ENCODE results near the gene TMEM18.

The TMEM18 gene

GRCh38 chr2:635687-636621, 41.3 kb downstream of the TMEM18 start:
- Mint-ChIP-seq H3K4me1 (ENCODE audit: low read depth) (peaks cover 7% of the 10 kb centered on the region), H3K27me3 (peaks cover 17% of the 10 kb centered on the region), H3K4me3 (peak overlapping the region; percentile 77), H3K9me3 (no peaks in the 10 kb centered on the region), H3K36me3 (ENCODE audit: low read depth) (no peaks in the 10 kb centered on the region), H3K27ac (no peak overlapping the region)
- intact Hi-C loops (cut with micrococcal nuclease) = loop anchor here (2.0 kb wide), 1 partner anchor 389 kb away; no protein-coding TSS in a partner anchor

- H3K4me1 Mint-ChIP-seq (ENCODE audit: low read depth) = peaks cover 7% of the 10 kb centered on the region
- intact Hi-C loops (cut with micrococcal nuclease) = no loop called here
- no peak overlapping the region for H3K27ac Mint-ChIP-seq
- H3K9me3 Mint-ChIP-seq = no peaks in the 10 kb centered on the region
- H3K36me3 Mint-ChIP-seq (ENCODE audit: low read depth) = no peaks in the 10 kb centered on the region
- no peak overlapping the region for H3K4me3 Mint-ChIP-seq
- peaks cover 18% of the 10 kb centered on the region for H3K27me3 Mint-ChIP-seq
Measured at GRCh38 chr2:634636-635388, 42.4 kb downstream of the TMEM18 start.

GRCh38 chr2:634041-634440, 43.2 kb downstream of the TMEM18 start:
- H3K27ac Mint-ChIP-seq = no peak overlapping the region
- no peaks in the 10 kb centered on the region for H3K9me3 Mint-ChIP-seq
- intact Hi-C loops (cut with micrococcal nuclease) = no loop called here

GRCh38 chr2:633371-633770, 43.8 kb downstream of the TMEM18 start:
- H3K4me1 Mint-ChIP-seq (ENCODE audit: low read depth) = peaks cover 7% of the 10 kb centered on the region
- no peaks in the 10 kb centered on the region for H3K36me3 Mint-ChIP-seq (ENCODE audit: low read depth)
- H3K27me3 Mint-ChIP-seq = peaks cover 18% of the 10 kb centered on the region
- H3K4me3 Mint-ChIP-seq = no peak overlapping the region
- no peak overlapping the region for H3K27ac Mint-ChIP-seq
- intact Hi-C loops (cut with micrococcal nuclease) = no loop called here
- H3K9me3 Mint-ChIP-seq = no peaks in the 10 kb centered on the region

More at GRCh38 chr2:634041-634440, 43.2 kb downstream of the TMEM18 start:
- Mint-ChIP-seq H3K4me3 (no peak overlapping the region), H3K27me3 (peaks cover 18% of the 10 kb centered on the region), H3K36me3 (ENCODE audit: low read depth) (no peaks in the 10 kb centered on the region), H3K4me1 (ENCODE audit: low read depth) (peaks cover 7% of the 10 kb centered on the region)

- intact Hi-C loops (cut with micrococcal nuclease) = no loop called here
- no peaks in the 10 kb centered on the region for H3K36me3 Mint-ChIP-seq (ENCODE audit: low read depth)
Measured at GRCh38 chr2:632471-632870, 44.7 kb downstream of the TMEM18 start.

GRCh38 chr2:631741-632140, 45.5 kb downstream of the TMEM18 start:
- intact Hi-C loops (cut with micrococcal nuclease) = no loop called here
- H3K27ac Mint-ChIP-seq = no peak overlapping the region
- H3K4me3 Mint-ChIP-seq = no peak overlapping the region

More at GRCh38 chr2:632471-632870, 44.7 kb downstream of the TMEM18 start:
- no peak overlapping the region for H3K4me3 Mint-ChIP-seq
- H3K27ac Mint-ChIP-seq = no peak overlapping the region
- peaks cover 7% of the 10 kb centered on the region for H3K4me1 Mint-ChIP-seq (ENCODE audit: low read depth)
- H3K9me3 Mint-ChIP-seq = no peaks in the 10 kb centered on the region
- peaks cover 18% of the 10 kb centered on the region for H3K27me3 Mint-ChIP-seq

GRCh38 chr2:630451-631320, 46.5 kb downstream of the TMEM18 start:
- Mint-ChIP-seq H3K4me1 (ENCODE audit: low read depth) (no peaks in the 10 kb centered on the region), H3K36me3 (ENCODE audit: low read depth) (no peaks in the 10 kb centered on the region), H3K4me3 (no peak overlapping the region), H3K9me3 (no peaks in the 10 kb centered on the region), H3K27ac (no peak overlapping the region), H3K27me3 (peaks cover 7% of the 10 kb centered on the region)
- intact Hi-C loops (cut with micrococcal nuclease) = no loop called here

More at GRCh38 chr2:631741-632140, 45.5 kb downstream of the TMEM18 start:
- no peaks in the 10 kb centered on the region for H3K36me3 Mint-ChIP-seq (ENCODE audit: low read depth)
- peaks cover 1% of the 10 kb centered on the region for H3K4me1 Mint-ChIP-seq (ENCODE audit: low read depth)
- no peaks in the 10 kb centered on the region for H3K9me3 Mint-ChIP-seq
- peaks cover 14% of the 10 kb centered on the region for H3K27me3 Mint-ChIP-seq

DNA sequence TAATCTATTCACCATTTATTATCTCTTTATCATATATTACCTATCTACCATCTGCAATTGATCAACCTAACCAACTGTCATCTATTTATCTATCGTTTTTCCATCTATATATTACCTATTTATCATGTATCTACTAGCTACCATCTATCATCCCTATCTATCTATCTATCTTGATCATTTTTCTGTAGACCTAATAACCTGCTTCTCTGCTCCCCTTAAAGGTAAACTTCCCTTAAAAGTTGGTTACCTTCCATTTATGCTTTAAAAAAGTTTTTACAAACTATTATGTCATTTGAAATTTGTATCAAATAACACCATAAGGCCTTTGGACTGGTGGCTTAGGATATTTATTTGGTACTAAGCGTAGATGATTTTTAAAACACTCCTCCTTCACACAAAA, 47.2 kb downstream of the TMEM18 start:
- Mint-ChIP-seq H3K4me1 (ENCODE audit: low read depth) (no peaks in the 10 kb centered on the region), H3K36me3 (ENCODE audit: low read depth) (no peaks in the 10 kb centered on the region), H3K4me3 (no peak overlapping the region), H3K9me3 (no peaks in the 10 kb centered on the region), H3K27me3 (peaks cover 6% of the 10 kb centered on the region), H3K27ac (no peak overlapping the region)
- intact Hi-C loops (cut with micrococcal nuclease) = no loop called here

DNA sequence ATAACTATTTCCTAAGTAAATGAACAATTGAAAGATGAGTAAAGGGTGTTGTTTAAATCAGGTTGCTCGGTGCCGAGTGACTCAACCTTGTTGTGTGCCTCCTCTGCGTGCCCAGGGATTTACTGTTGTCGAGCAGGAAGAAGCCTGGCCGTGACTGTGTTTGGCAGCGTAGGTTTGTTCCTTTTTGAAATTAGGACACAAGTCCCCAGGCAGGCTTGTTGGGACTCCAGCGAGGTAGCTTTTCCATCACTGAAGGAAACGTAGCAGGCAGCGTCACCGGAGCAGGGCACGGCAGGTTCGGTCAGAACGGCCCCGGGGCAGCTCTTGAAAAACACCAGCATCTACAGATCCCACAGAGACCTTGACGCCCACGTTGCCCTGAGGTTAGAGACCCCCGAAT, 48.6 kb downstream of the TMEM18 start:
- no peaks in the 10 kb centered on the region for H3K4me1 Mint-ChIP-seq (ENCODE audit: low read depth)
- H3K4me3 Mint-ChIP-seq = no peak overlapping the region
- no peaks in the 10 kb centered on the region for H3K36me3 Mint-ChIP-seq (ENCODE audit: low read depth)
- no peaks in the 10 kb centered on the region for H3K9me3 Mint-ChIP-seq
- H3K27me3 Mint-ChIP-seq = peaks cover 1% of the 10 kb centered on the region
- intact Hi-C loops (cut with micrococcal nuclease) = no loop called here
- H3K27ac Mint-ChIP-seq = no peak overlapping the region

GRCh38 chr2:627926-628560, 49.2 kb downstream of the TMEM18 start:
- H3K4me1 Mint-ChIP-seq (ENCODE audit: low read depth) = no peaks in the 10 kb centered on the region

DNA sequence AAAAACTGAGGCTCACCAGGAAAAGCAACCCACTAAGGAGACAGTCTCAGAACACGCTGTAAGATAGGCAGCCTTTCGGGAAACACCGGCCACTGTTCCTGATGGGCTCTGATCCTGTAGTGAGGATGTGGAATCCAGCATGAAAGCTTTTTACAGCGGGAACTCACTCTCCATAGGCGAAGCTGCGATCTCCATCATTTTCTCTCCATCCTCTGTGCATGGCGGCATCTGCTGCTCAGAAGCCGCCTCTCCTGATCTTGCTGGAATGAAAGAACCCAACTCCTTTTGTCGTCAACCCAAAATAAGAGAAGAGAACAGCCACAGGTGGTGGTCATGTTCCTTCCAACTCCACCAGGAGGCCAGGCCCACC, 49.9 kb downstream of the TMEM18 start:
- H3K27me3 Mint-ChIP-seq = peaks cover 1% of the 10 kb centered on the region
- no peaks in the 10 kb centered on the region for H3K9me3 Mint-ChIP-seq
- H3K27ac Mint-ChIP-seq = no peak overlapping the region
- intact Hi-C loops (cut with micrococcal nuclease) = no loop called here
- no peaks in the 10 kb centered on the region for H3K4me1 Mint-ChIP-seq (ENCODE audit: low read depth)
- no peak overlapping the region for H3K4me3 Mint-ChIP-seq
- H3K36me3 Mint-ChIP-seq (ENCODE audit: low read depth) = no peaks in the 10 kb centered on the region

More at GRCh38 chr2:627926-628560, 49.2 kb downstream of the TMEM18 start:
- Mint-ChIP-seq H3K4me3 (no peak overlapping the region), H3K36me3 (ENCODE audit: low read depth) (no peaks in the 10 kb centered on the region), H3K27ac (no peak overlapping the region), H3K9me3 (no peaks in the 10 kb centered on the region), H3K27me3 (peaks cover 1% of the 10 kb centered on the region)
- intact Hi-C loops (cut with micrococcal nuclease) = no loop called here

DNA sequence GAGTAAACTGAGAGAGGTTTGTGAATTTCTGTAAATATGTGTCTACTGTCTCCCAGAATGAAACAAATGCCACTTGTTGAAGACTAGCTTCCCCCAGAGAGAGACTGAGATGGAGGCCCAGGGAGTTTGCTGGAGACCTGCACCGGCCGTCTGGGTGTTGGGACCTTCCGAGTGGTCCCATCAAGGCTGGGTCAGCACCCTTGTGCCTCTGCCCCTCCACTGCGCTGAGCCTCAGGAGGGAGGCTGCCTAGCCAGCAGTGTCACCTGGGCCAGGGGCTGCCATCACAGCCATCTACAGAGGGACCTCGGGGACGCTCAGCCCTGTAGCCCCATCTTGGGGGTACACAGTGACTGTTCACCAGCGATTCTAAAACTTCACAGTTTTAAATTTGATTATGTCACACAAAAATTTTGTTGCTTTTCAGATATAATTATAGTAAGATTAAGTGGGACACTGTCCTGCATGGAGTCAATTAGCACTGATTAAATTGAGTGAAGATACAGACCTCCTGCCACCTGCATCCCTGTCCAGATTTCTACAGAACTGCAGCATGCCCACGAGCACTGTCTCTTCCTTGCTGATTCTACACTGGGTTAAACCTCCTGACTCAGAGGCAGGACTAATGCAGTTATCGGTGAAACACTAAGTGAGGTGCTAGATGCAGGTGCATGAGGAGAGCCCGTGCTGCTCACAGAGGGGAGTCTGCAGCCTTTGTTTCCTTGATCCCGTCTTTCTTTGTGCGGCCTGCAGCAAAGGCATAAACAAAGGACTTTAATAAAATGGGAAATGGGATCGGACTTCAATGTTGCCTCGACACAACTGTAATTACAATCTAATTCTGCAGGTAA, 50.5 kb downstream of the TMEM18 start:
- Mint-ChIP-seq H3K4me3 (no peak overlapping the region), H3K9me3 (no peaks in the 10 kb centered on the region), H3K4me1 (ENCODE audit: low read depth) (no peaks in the 10 kb centered on the region), H3K36me3 (ENCODE audit: low read depth) (no peaks in the 10 kb centered on the region), H3K27ac (no peak overlapping the region), H3K27me3 (peaks cover 1% of the 10 kb centered on the region)
- intact Hi-C loops (cut with micrococcal nuclease) = no loop called here

Data from dendritic cell treated with granulocyte-macrophage colony-stimulating factor and Interleukin-4, amounts not matched to agents 40 ng/mL and 50 ng/mL, for 4 days (primary cell).